Measurements from ENCODE around the gene FAM174C. TPM values are rescaled to one million over a fixed set of nuclear protein-coding genes. Genes with fewer than 3 reads are reported as not detected.

FAM174C gene
- total and polyA plus RNA-seq, 10 of the 15 experiments (the other 5 are each of a cell fraction or from before 2014, with no cell fraction given), result 0.89 to 94.6 (median 43.6) TPM

DNA sequence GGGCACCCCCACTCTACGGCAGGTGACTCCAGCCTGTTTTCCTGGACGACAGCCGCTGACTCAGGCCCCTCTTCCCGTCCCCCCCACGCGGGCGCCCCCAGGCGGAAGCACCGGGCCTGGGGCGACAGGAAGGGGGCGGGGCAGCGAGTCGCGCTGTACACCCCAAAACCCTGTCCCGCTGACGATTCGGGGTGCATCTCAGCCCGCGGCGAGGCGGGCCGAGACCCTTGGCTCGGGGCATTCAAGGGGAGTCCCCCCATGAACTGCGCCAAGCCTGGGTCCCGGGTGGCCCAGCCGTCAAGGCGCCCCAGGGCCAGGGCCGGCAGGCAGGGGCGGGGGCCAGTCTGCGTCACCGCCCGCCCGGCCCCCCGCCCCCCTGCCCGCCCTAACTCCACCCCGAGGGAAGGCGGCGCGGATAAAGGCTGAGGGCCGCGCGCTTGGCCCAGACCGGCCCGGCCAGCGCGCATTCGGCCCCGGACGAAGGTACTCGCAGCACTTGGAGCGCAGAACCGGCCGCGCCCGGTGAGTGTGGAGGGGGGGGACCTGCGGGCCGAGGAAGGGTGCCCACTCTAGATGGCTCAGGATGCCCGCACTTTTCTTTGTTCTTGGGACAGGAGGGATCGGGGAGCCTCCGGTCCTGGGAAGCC lies 27.1 kb upstream of the FAM174C start, which contains the start of gene MIDN (continued):
- TF ChIP-seq EP300 (IDR thresholded peaks at IDR 0.05; ENCODE audit: borderline replicate concordance in 1 of 2, control insufficient read depth in 1 of 2, low read depth in 2 of 2, low read length in 2 of 2) (no peak), FOS (IDR thresholded peaks at IDR 0.05; ENCODE audit: borderline replicate concordance, extremely low read depth, insufficient read length) (no peak), EED (IDR thresholded peaks at IDR 0.05; ENCODE audit: low read depth) (no peak), BCL11A (IDR thresholded peaks at IDR 0.05; ENCODE audit: low read depth, low read length) (no peak), PAX8 (IDR thresholded peaks at IDR 0.05) (no peak), RBBP5 (conservative IDR thresholded peaks at IDR 0.05) (no peak), ZNF207 (IDR thresholded peaks at IDR 0.05; ENCODE audit: borderline replicate concordance) (no peak)
- TF ChIP-seq, protein P1, sequence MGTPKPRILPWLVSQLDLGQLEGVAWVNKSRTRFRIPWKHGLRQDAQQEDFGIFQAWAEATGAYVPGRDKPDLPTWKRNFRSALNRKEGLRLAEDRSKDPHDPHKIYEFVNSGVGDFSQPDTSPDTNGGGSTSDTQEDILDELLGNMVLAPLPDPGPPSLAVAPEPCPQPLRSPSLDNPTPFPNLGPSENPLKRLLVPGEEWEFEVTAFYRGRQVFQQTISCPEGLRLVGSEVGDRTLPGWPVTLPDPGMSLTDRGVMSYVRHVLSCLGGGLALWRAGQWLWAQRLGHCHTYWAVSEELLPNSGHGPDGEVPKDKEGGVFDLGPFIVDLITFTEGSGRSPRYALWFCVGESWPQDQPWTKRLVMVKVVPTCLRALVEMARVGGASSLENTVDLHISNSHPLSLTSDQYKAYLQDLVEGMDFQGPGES (IDR thresholded peaks at IDR 0.05), result no peak
- TF ChIP-seq, protein P2, sequence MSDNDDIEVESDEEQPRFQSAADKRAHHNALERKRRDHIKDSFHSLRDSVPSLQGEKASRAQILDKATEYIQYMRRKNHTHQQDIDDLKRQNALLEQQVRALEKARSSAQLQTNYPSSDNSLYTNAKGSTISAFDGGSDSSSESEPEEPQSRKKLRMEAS (IDR thresholded peaks at IDR 0.05; ENCODE audit: low read depth, low read length), result no peak
- TF ChIP-seq, protein P3, sequence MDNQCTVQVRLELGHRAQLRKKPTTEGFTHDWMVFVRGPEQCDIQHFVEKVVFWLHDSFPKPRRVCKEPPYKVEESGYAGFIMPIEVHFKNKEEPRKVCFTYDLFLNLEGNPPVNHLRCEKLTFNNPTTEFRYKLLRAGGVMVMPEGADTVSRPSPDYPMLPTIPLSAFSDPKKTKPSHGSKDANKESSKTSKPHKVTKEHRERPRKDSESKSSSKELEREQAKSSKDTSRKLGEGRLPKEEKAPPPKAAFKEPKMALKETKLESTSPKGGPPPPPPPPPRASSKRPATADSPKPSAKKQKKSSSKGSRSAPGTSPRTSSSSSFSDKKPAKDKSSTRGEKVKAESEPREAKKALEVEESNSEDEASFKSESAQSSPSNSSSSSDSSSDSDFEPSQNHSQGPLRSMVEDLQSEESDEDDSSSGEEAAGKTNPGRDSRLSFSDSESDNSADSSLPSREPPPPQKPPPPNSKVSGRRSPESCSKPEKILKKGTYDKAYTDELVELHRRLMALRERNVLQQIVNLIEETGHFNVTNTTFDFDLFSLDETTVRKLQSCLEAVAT (IDR thresholded peaks at IDR 0.05), result no peak
- TF ChIP-seq, protein P4, sequence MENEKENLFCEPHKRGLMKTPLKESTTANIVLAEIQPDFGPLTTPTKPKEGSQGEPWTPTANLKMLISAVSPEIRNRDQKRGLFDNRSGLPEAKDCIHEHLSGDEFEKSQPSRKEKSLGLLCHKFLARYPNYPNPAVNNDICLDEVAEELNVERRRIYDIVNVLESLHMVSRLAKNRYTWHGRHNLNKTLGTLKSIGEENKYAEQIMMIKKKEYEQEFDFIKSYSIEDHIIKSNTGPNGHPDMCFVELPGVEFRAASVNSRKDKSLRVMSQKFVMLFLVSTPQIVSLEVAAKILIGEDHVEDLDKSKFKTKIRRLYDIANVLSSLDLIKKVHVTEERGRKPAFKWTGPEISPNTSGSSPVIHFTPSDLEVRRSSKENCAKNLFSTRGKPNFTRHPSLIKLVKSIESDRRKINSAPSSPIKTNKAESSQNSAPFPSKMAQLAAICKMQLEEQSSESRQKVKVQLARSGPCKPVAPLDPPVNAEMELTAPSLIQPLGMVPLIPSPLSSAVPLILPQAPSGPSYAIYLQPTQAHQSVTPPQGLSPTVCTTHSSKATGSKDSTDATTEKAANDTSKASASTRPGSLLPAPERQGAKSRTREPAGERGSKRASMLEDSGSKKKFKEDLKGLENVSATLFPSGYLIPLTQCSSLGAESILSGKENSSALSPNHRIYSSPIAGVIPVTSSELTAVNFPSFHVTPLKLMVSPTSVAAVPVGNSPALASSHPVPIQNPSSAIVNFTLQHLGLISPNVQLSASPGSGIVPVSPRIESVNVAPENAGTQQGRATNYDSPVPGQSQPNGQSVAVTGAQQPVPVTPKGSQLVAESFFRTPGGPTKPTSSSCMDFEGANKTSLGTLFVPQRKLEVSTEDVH (IDR thresholded peaks at IDR 0.05; ENCODE audit: low read depth, partially characterized antibody), result no peak
- TF ChIP-seq, protein P5, sequence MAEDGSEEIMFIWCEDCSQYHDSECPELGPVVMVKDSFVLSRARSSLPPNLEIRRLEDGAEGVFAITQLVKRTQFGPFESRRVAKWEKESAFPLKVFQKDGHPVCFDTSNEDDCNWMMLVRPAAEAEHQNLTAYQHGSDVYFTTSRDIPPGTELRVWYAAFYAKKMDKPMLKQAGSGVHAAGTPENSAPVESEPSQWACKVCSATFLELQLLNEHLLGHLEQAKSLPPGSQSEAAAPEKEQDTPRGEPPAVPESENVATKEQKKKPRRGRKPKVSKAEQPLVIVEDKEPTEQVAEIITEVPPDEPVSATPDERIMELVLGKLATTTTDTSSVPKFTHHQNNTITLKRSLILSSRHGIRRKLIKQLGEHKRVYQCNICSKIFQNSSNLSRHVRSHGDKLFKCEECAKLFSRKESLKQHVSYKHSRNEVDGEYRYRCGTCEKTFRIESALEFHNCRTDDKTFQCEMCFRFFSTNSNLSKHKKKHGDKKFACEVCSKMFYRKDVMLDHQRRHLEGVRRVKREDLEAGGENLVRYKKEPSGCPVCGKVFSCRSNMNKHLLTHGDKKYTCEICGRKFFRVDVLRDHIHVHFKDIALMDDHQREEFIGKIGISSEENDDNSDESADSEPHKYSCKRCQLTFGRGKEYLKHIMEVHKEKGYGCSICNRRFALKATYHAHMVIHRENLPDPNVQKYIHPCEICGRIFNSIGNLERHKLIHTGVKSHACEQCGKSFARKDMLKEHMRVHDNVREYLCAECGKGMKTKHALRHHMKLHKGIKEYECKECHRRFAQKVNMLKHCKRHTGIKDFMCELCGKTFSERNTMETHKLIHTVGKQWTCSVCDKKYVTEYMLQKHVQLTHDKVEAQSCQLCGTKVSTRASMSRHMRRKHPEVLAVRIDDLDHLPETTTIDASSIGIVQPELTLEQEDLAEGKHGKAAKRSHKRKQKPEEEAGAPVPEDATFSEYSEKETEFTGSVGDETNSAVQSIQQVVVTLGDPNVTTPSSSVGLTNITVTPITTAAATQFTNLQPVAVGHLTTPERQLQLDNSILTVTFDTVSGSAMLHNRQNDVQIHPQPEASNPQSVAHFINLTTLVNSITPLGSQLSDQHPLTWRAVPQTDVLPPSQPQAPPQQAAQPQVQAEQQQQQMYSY (CRISPR knock-in tag; IDR thresholded peaks at IDR 0.05), result no peak
- TF ChIP-seq, protein P6, sequence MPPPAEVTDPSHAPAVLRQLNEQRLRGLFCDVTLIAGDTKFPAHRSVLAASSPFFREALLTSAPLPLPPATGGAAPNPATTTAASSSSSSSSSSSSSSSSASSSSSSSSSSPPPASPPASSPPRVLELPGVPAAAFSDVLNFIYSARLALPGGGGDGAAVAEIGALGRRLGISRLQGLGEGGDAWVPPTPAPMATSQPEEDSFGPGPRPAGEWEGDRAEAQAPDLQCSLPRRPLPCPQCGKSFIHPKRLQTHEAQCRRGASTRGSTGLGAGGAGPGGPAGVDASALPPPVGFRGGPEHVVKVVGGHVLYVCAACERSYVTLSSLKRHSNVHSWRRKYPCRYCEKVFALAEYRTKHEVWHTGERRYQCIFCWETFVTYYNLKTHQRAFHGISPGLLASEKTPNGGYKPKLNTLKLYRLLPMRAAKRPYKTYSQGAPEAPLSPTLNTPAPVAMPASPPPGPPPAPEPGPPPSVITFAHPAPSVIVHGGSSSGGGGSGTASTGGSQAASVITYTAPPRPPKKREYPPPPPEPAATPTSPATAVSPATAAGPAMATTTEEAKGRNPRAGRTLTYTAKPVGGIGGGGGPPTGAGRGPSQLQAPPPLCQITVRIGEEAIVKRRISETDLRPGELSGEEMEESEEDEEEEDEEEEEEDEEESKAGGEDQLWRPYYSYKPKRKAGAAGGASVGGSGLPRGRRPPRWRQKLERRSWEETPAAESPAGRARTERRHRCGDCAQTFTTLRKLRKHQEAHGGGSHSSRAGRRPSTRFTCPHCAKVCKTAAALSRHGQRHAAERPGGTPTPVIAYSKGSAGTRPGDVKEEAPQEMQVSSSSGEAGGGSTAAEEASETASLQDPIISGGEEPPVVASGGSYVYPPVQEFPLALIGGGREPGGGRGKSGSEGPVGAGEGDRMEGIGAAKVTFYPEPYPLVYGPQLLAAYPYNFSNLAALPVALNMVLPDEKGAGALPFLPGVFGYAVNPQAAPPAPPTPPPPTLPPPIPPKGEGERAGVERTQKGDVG (CRISPR knock-in tag; IDR thresholded peaks at IDR 0.05), result no peak
- TF ChIP-seq, protein P7, sequence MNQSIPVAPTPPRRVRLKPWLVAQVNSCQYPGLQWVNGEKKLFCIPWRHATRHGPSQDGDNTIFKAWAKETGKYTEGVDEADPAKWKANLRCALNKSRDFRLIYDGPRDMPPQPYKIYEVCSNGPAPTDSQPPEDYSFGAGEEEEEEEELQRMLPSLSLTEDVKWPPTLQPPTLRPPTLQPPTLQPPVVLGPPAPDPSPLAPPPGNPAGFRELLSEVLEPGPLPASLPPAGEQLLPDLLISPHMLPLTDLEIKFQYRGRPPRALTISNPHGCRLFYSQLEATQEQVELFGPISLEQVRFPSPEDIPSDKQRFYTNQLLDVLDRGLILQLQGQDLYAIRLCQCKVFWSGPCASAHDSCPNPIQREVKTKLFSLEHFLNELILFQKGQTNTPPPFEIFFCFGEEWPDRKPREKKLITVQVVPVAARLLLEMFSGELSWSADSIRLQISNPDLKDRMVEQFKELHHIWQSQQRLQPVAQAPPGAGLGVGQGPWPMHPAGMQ (IDR thresholded peaks at IDR 0.05; ENCODE audit: borderline replicate concordance), result no peak

Data from GM12878 (cell line).